PC-3 (cell line): Measurements from ENCODE around the gene PTPN21.

Experiments
- CTCF ChIP-seq: fragments of 300-600 bp; sonication (generic); conservative IDR thresholded peaks from 2 replicates; pipeline ENCODE4 v1.5.1; 2017; ENCODE audit warnings: antibody characterized with exemption, low read depth, mild to moderate bottlenecking, low read length
- EZH2phosphoT487 ChIP-seq: fragments of 300-600 bp; sonication (generic); IDR thresholded peaks from 2 replicates; pipeline ENCODE4 v1.6.1; 2018; ENCODE audit warnings: mild to moderate bottlenecking, antibody characterized with exemption, low read length, borderline replicate concordance

GRCh38 chr14:88521818-88522217 is 33.0 kb downstream of the PTPN21 start:
- TF ChIP-seq CTCF: no peak
- TF ChIP-seq EZH2phosphoT487: no peak
